ENCODE results near the gene DNAH10.

Gene DNAH10

DNA sequence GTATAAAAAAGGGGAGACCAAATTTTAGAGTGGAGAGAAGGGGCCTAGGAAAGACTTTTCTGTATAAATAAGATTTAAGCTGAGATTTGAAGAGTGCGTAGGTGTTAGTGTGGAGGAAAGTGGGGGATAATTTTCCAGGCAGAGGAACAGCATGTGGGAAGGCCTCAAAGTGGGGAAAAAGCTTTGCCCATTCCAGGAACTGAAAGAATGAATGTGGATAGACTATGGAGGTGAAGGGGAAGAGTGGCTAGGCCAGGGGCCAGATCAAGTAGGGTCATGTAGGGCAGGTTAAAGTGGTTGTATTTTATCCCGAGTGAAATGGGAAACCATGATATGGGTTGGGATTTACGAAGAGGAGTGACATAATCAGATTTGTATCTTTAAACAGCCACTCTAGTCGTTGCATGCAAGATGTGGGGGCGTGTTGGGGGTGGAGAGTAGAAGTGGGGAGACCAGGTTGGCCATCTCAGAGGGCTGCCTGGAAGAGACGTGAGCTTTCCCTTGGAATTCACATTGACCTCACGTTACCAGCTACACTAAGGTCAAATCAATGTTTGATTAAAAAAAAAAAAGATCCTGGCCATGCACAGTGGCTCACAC, 214.2 kb downstream of the DNAH10 start:
- no peak for DNase-seq

DNA sequence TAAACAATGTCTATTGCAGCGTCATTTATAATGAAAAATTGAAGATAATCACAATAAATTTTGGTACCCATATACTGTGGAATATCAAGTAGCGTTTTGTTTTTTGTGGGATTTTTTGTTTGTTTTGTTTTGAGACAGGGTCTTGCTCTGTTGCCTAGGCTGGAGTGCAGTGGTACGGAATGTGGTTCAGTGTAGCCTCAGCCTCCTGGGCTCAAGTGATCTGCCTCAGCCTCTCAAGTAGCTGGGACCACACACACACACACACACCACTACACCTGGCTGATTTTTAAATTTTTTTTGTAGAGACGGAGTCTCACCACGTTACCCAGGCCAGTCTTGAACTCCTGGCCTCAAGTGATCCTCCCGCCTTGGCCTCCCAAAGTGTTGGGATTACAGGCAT, 217.5 kb downstream of the DNAH10 start:
- no peak for DNase-seq

DNA sequence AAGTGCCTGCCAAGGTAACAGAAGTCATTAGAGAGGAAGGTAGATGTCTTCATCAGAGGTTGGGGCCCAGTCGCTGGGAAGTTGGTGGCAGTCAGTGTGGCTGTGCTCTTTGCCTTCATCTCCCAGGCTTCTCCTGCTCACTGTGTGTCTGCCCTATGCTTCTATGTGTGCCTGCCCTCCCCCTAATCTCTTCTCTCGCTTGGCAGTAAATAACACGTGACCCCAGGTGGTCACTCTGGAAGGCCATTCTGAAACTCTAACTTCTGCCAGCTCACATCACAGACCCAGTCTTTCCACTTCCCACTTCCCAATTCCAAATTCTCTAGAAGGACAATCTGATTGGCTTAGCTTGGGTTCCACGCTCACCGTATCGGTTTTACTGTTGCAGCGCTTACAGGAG, 220.2 kb downstream of the DNAH10 start:
- no peak for DNase-seq

DNA sequence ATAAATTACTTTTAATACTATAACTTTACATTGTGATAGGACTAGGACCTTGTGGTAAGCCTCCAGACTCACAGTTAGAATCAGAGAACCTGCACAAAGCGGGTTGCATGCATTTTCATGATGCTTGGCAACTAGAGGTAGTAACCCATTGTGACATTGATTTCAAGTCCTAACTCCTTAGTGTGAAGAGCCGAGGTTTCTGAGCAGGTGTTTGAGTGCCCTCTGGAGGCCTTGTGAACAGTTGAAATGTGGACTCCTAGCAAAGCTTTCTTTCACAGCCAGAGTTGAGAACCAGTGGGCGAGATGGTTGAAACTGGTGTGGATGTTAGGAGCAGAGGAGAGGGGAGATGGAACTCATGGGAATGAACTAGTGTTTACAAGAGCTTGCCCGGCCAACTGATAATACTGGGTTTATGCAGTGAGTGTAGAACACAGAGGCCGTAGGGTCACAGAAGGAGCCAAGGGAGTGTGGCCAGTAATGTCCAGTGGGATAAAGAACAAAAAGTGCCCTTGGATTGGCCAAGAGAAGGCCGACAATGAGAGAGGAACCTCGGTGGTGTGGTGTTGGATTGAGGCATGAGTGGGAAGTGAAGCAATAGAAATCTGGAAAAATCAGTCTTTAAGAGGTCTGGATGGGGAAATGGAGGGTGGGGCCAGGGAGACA, 221.9 kb downstream of the DNAH10 start:
- no peak for DNase-seq

DNA sequence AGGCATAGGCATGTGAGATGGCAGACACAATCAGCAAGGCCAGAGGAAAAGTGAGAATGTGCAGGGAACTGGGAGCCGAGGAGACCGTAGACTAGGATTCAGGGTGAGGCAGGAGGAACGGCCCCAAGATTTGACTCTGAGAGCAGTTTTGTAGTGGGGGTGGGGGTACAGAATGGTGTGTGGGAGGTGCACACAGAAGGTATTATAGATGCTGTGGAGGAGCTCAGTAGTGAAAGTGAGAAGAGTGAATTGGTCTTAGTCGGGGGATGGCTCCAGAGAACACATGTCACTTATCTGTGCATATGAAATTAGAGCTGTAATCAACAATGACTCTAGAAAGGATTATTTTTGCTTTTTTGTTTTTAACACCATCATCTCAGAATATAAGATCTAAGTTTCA, 222.8 kb downstream of the DNAH10 start:
- DNase-seq: no peak
